AG08396 (cell line): ENCODE measurements around the gene RAD52.

ENCODE experiments used
- DNase-seq: peaks from one replicate; pipeline ENCODE4 v3.0.0; 2012; ENCODE audit warnings: low spot score, mixed read lengths

Gene RAD52

GRCh38 chr12:949453-950191, at the start of gene RAD52:
RAD52 (minus strand) TSS chr12:949694; CDS start chr12:933058, 16,636 bp downstream.
- DNase-seq, result peak; percentile 95

DNA sequence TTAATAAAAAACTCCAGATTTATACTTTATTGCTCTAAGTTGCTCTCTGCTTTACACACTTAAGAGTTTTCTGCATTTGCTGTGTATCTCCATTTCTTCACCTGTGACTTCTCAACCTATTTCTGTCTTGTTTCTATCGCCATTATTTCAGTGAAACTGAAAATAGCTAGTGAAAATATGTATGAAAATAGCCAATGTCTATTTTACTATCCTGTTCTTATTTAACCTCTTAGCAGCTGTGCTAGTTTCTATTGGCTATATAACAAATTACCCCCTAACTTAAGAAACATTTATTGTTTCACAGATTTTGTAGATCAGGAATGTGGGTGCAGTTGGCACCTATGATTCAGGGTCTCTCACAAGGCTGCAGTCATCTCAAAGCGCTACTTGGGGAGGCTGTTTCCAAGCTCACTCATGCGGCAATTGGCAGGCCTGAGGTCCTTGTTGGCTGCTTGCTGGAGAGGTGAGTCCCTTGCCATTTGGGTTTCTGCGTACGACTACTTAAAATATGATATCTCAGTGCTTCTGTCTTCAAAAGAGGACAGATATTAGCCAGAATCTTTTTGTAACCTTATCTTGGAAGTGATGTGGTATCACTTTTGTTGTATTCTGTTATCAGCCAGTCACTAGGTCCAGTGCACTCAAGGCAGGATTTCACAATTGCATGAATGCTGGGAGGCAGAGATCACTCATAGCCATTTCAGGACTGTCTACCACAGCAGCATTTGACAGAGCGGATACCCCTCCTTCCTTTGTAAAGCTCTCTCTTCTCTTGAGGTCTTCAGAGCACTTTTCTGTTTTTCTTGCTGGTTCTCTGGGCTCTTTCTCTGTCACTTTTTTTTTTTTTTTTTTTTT, 48.8 kb upstream of the RAD52 start:
- DNase-seq, result no peak

GRCh38 chr12:997505-997904, 48.0 kb upstream of the RAD52 start:
- DNase-seq, result no peak

GRCh38 chr12:996881-997280, 47.4 kb upstream of the RAD52 start:
- DNase-seq, result no peak

GRCh38 chr12:992647-993046, 43.2 kb upstream of the RAD52 start:
- no peak for DNase-seq

DNA sequence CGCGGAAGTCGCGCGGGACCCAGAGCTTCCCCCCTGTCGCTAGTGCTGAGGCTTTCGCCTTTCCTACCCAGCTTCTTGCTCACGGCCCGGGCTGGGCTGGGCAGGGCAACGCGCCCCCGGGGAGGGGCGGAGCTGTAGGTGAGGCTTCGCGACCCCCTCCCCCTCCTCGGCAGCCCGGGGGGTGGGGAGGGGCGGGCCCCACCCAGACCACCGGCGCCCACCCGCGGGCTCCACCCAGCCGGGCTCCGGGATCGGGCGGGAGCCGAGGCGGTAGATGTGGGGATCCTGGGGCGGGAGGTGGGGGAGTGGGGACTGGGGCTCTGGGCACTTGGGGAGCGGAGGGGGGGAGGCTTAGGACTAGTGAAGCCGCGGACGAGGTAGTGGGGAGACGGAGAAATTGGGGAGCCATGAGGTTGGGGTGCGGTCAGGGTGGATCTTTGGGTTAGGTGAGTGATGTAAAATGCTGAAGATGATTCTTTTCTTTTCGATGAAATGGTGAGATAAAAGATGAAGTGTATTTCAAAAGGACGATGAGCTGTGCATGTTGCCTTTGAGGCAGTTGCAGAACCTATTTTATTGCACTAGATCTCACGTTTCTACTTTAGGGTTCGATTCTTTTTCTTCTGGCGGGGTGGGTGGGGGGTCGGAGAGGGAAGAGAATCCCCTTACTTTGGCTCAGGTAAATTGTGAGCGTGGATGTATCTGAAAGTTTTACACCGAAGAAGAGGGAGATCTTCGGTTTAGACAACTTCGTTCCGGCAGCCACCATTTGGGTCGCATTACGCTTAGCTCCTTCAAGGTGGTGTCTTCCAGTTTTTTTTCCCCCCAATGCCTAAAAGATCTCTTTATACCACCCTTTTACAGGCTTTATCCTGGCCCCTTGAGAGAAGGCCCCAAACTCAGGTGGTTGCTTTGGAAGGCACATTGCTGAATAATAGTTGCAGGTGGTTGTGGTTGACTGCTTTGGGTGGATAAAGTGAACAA, 42.1 kb upstream of the RAD52 start:
- no peak for DNase-seq

DNA sequence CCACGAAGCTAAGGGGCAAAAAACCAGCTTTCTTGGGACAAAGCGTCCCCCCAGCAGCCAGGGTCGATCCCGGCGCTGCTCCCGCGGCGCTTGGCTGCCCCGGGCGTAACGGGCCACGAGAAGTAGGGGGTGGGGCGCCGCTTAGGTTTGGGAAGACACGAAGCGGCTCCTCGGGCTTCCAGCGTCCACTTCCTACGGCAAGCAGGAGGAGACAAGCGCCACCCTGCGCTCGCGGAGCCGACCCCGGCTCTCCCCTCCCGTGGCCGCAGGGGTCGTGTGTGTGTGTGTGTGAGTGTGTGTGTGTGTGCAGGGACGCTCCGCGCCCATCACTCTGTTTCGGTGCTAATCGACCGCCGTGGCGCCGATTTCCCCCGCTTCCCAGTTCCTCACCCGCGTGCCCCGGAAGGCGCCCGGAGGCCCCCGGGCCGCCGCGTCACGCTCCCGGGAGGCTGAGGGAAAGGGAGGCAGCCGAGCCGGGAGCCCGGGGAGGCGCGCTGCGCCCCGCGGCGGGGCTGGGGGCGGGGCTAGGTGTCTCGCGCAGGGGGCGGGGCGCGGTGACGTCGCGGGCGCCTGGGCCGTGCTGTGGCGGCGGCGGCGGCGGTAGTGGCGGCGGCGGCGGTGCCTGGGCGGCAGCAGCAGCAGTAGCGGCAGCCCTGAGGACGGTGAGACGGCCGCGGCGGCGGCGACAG, 41.3 kb upstream of the RAD52 start, which contains the start of gene ERC1:
TSS of gene ERC1 (plus strand) at position 563 of the 689 bp plus-strand sequence. CDS start 36,681 bp downstream, outside the sequence.
- DNase-seq, result peak; percentile 96

DNA sequence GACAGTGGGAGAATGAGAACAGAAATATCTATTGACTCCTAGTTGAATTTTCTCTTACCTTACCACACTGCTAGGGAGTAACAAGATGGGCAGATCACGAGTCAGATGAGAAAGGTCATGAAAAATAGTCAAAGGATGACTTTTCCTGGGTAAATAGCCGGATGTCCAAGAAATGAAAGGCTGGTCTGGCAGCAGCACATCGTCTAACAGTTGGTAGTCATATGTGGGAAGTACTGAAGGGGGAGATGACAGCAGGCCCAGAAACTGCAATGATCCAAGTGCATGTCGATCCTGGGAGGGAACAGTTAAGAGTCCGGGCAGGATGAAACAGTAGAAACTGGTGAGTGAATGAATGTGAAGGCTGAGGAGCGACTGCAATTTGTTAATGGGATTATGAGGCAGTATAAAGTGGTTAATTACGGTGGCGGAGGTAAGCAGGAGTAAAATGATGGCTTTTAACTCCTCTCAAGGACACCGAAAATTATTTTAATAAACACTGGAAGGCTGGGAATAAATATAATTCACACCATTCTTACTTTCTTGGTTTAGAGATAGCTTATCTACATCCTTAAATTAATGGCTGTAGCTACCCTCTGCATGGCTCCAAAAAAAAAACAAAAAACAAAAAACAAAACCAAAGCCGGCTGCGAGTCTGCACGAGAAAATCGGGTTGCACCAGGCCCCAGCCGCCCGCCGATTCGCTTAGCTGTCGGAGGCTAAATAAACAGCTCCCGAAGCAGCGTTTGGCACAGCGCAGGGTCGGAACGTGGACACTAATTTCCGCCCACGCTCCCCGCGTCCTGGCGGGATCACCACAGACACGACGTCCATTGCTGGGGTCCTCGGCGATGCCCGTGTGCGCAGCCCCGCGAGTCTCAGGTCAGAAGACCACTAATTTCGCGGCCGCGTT, 40.5 kb upstream of the RAD52 start:
- DNase-seq, result peak; percentile 78

DNA sequence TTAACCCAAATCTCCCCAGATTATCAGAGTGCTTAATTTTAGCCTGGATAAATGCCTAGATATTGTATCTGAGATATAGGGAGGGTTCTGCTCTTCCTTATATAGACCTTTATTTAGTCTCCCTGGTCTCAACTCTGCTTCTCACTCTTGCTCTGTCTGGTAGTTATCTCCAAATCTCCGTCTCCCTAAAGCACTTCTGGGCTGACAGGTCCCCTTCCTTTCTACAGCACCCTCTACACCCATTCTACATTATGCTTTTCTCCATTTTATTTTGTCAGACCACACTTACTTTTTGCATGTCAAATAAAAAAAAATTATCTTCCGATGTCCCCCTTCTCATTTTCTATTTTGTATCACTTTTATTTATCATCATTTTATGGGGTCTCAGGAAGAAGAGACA, 39.6 kb upstream of the RAD52 start:
- no peak for DNase-seq

DNA sequence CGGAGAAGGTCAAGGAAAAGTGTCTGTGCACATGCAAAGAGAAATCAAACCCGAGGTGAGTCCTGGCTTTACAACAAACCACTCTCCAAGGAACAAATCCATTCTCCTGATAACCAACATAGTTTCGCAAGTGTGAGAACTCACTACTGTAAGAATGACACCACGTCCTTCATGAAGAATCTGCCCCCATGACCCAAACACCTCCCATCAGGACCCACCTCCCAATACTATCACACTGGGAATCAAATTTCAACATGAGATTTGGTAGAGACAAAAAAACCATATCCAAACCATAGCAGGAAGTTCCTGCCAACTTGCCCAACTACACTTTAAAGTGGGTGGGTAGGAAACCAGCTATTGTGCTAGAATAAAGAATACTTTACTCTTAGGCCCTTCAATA, 39.2 kb upstream of the RAD52 start:
- no peak for DNase-seq

DNA sequence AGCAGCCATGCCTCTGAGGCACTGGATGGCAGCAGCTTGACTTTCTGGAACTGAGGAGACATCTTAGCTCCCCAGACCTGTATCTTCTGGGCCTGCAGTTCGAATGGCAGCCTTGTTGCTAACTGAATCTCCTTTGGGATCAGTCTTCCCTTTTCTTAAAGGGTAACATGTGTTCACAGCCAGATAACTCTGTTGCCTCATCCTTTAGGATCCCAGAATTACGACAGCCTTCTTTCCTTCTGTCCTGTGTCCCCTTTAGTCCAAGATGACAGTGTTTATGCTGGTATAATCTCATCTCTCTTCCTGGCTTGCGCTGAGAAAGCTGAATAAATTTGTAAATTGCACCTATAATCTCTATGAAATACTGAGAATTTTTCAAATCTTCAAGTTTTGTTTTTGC, 32.5 kb upstream of the RAD52 start:
- no peak for DNase-seq

GRCh38 chr12:981176-981828, 31.8 kb upstream of the RAD52 start:
- no peak for DNase-seq

DNA sequence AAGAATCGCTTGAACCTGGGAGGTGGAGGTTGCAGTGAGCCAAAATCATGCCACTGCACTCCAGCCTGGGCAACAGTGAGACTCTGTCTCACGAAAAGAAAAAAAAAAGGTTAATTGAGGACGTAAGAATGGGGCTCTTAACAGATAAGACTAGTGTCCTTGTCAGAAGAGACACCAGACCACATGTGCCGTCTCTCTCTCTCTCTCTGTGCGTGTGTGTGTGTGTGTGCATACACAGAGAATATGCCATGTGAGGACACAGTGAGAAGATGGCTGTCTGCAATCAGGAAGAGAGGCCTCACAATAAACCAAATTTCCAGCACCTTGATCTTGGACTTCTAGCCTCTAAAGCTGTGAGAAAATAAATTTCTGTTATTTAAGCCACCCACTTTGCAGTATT, 29.9 kb upstream of the RAD52 start:
- no peak for DNase-seq

- no peak for DNase-seq
These were observed 27.7 kb upstream of the RAD52 start for GRCh38 chr12:977156-977555.

DNA sequence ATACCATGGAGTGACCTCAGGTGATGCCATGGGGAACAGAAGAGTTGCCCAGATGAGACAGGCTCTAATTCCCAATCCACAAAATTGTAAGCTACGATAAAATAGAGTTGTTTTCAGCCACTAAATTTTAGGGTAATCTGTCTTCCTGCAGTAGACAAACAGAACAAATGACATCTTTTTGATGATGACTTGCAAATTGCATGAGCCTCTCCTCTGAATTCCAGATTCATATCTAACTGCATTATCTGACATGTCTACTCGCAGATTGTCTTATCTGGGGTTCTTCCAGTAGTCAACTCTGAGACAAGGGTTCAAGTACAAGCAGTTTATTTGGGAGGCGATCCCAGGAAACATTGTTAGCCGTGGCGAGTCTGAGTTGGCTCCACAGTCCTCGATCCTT, 27.1 kb upstream of the RAD52 start:
- no peak for DNase-seq

DNA sequence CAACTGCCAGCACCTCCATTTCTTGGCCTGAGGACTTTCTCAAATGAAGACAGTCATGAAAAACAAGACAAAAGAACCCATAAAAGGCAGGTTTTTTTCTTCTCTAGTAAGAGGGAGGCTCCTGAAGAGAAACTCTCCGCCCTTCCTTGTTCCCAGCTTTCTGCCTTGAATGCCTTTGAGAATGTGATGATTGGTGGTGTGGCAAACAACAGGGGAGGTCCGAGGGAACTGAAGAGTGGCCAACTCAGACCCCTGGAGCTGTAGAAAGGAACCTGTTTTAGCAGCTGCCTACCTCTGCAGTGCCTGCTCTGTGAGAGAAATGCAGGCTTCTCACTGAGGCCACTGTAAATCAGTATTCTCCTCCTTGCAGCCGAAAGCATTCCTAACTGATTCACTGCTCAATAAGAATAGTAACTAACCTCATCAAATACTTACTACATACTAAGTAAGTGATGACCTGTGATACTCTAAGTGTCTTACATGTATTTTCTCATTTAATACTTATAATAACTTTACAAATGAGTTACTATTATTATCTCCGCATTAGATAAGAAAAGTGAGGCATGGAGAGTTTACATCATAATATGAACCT, 24.9 kb upstream of the RAD52 start:
- DNase-seq, result no peak

DNA sequence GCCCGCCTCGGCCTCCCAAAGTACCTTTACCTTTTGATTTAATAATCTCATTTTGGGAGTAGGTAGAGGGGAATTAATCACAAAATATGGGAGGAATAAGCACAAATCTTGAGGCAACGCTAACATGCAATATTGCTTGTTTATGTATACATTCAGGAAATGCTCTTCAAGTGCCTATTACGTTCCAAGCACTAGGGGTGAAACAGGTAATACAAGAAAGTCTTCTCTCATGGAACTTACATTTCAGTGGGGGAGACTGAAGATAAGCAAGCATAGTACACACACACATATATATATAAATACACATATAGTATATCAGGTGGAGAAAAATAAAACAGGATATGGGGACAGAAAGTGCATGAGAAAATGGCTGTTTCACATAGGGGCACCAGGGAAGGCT, 22.5 kb upstream of the RAD52 start:
- no peak for DNase-seq

GRCh38 chr12:969821-970220, 20.3 kb upstream of the RAD52 start:
- DNase-seq, result no peak

GRCh38 chr12:968545-968944, 19.1 kb upstream of the RAD52 start:
- no peak for DNase-seq
